Activated T-helper 2 cell treated with anti-CD3 and anti-CD28 coated beads, Interferon-gamma antibody, Interleukin-2, Interleukin-4, amounts not matched to agents 10 μg/mL and 5 μg/mL and 100 μg/mL, durations not matched to agents 14 hours and 24 hours and 36 hours (primary cell): Measurements from ENCODE around the gene RNF213. TPM values are rescaled to one million over a fixed set of nuclear protein-coding genes. Genes with fewer than 3 reads are reported as not detected.

Source experiments
- DNase-seq: peaks from one replicate; pipeline ENCODE4 v3.0.0; 2021; ENCODE audit warnings: low spot score
- H3K27ac Mint-ChIP-seq: one replicate; pipeline ENCODE4 v1.8.0; 2021; ENCODE audit warnings: mixed read lengths
- H3K27me3 Mint-ChIP-seq: one replicate; pipeline ENCODE4 v1.8.0; 2021; ENCODE audit warnings: low read depth, mixed read lengths
- H3K36me3 Mint-ChIP-seq: one replicate; pipeline ENCODE4 v1.8.0; 2021; ENCODE audit warnings: low read depth, mixed read lengths
- H3K4me1 Mint-ChIP-seq: one replicate; pipeline ENCODE4 v1.8.0; 2021; ENCODE audit warnings: low read depth, mixed read lengths
- H3K4me3 Mint-ChIP-seq: one replicate; pipeline ENCODE4 v1.8.0; 2021; ENCODE audit warnings: low read depth, mild to moderate bottlenecking, moderate library complexity, mixed read lengths
- H3K9me3 Mint-ChIP-seq: one replicate; pipeline ENCODE4 v1.8.0; 2021; ENCODE audit warnings: mixed read lengths
- intact Hi-C: fragments of 100-400 bp; cut with micrococcal nuclease; formaldehyde crosslinking; loops from one replicate; pipeline ENCODE4 v1.15.1; 2023
- total RNA-seq: library from RNA; stranded (reverse); gene quantifications from 2 replicates; pipeline ENCODE4 v1.2.3, GENCODE V29; 2022

The RNF213 gene
- total RNA-seq, 1 donor from 2014 or later, result 297 TPM

DNA sequence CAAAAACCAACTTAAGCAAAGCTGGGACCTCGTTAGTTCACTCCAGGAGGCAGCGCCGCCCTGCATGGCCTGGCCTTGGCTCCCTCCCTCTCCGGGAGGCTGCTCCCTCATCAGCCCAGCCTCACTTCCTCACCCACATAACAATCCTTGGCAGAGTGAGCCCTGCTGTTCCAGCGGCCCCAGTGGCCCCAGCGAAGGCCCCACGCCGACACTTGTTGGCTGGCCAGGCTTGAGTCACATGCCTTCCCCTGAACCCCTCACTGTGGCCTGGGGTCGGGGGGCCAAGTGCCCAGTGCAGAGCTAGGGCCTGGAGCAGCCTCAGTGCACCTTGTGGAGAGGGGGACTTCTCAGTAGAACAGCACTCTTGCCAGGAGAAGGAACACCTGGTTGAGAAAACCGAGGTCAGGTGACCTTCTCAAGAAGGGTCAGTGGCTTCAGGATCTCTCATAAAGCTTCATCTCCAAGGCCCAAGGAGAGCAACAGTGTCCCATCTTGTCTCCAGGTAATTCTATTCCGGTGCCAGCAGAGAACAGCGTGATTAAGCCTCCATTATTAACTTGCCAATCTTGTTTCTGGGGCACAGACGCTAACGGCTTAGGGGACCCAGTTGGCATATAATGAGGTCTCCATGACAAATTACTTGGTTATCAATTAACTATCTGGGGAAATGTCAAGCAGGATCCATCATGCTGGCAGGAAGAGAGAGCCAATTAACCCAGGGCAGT, 181.1 kb downstream of the RNF213 start:
- Mint-ChIP-seq H3K27me3 (no peaks in the 10 kb centered on the region), H3K9me3 (no peaks in the 10 kb centered on the region), H3K36me3 (no peaks in the 10 kb centered on the region), H3K4me3 (no peak overlapping the region), H3K27ac (no peak overlapping the region), H3K4me1 (no peaks in the 10 kb centered on the region)
- intact Hi-C loops, result no loop called here
- no peak for DNase-seq

- no peak overlapping the region for H3K27ac Mint-ChIP-seq
- H3K9me3 Mint-ChIP-seq, result no peaks in the 10 kb centered on the region
- no peak overlapping the region for H3K4me3 Mint-ChIP-seq
- no peaks in the 10 kb centered on the region for H3K4me1 Mint-ChIP-seq
- H3K27me3 Mint-ChIP-seq, result no peaks in the 10 kb centered on the region
- intact Hi-C loops, result no loop called here
- no peak for DNase-seq
- no peaks in the 10 kb centered on the region for H3K36me3 Mint-ChIP-seq
Measured at GRCh38 chr17:80442323-80442659, 181.6 kb downstream of the RNF213 start.

DNA sequence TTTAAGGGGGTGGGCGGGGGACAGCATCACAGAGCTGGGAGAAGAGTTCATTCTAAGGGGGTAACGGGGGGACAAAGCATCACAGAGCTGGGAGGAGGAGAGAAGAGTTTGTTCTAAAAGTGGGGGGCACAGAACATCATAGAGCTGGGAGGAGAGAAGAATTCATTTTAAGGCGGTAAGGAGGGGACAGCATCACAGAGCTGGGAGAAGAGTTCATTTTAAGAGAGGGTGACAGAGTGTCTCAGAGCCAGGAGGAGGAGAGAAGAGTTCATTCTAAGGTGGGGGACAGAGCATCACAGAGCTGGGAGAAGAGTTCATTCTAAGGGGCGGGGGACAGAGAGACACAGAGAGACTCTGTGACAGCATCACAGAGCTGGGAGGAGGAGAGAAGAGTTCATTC, 182.1 kb downstream of the RNF213 start:
- Mint-ChIP-seq H3K27me3 (no peaks in the 10 kb centered on the region), H3K36me3 (no peaks in the 10 kb centered on the region), H3K4me3 (no peak overlapping the region), H3K27ac (no peak overlapping the region), H3K4me1 (no peaks in the 10 kb centered on the region), H3K9me3 (no peaks in the 10 kb centered on the region)
- DNase-seq, result no peak
- intact Hi-C loops, result no loop called here

GRCh38 chr17:80443498-80443897, 182.8 kb downstream of the RNF213 start:
- intact Hi-C loops, result no loop called here
- Mint-ChIP-seq H3K27me3 (no peaks in the 10 kb centered on the region), H3K4me3 (no peak overlapping the region), H3K9me3 (no peaks in the 10 kb centered on the region), H3K4me1 (no peaks in the 10 kb centered on the region), H3K27ac (no peak overlapping the region), H3K36me3 (no peaks in the 10 kb centered on the region)
- DNase-seq, result no peak

DNA sequence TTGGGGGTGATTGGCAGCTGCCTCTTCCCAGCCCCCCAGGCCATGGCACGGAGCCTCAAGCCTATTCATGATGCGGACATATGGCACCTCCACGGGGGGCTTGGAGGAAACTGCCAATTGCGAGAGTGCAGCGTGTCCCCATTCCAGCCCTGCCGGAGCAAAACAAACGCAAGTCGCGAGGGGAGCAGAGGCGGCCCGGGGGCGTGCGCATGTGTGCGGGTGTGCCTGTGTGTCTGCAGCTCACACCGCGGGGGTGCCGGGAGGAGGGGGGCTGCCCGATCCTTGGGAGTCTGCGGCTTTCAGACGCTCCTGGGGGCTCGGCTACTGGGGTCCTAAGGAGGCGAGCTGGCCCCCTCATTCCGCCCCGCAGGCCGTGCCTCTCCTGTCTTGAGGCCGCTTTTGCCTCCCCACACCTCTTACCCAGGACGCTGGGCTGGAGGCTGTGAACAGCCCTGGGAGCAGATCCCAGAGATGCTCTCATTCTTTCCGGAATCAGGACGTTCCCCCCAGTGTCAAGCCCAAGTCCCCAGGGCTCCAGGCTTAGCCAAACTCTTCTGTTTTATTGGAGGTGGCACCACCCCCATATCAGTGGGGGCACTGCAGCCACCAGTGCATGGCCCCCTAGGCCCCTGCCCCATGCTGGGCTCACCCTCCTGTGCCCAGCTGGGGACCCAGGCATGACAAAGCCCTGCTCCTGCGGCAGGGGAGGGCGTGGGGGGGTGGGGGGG, 183.4 kb downstream of the RNF213 start:
- no peaks in the 10 kb centered on the region for H3K27me3 Mint-ChIP-seq
- no peak overlapping the region for H3K27ac Mint-ChIP-seq
- H3K9me3 Mint-ChIP-seq, result no peaks in the 10 kb centered on the region
- no peak overlapping the region for H3K4me3 Mint-ChIP-seq
- no peaks in the 10 kb centered on the region for H3K36me3 Mint-ChIP-seq
- H3K4me1 Mint-ChIP-seq, result no peaks in the 10 kb centered on the region
- no peak for DNase-seq
- intact Hi-C loops, result no loop called here

GRCh38 chr17:80444644-80444979, 184.0 kb downstream of the RNF213 start:
- Mint-ChIP-seq H3K4me1 (no peaks in the 10 kb centered on the region), H3K27me3 (no peaks in the 10 kb centered on the region), H3K36me3 (no peaks in the 10 kb centered on the region), H3K27ac (no peak overlapping the region), H3K4me3 (no peak overlapping the region), H3K9me3 (no peaks in the 10 kb centered on the region)
- intact Hi-C loops, result no loop called here
- no peak for DNase-seq

DNA sequence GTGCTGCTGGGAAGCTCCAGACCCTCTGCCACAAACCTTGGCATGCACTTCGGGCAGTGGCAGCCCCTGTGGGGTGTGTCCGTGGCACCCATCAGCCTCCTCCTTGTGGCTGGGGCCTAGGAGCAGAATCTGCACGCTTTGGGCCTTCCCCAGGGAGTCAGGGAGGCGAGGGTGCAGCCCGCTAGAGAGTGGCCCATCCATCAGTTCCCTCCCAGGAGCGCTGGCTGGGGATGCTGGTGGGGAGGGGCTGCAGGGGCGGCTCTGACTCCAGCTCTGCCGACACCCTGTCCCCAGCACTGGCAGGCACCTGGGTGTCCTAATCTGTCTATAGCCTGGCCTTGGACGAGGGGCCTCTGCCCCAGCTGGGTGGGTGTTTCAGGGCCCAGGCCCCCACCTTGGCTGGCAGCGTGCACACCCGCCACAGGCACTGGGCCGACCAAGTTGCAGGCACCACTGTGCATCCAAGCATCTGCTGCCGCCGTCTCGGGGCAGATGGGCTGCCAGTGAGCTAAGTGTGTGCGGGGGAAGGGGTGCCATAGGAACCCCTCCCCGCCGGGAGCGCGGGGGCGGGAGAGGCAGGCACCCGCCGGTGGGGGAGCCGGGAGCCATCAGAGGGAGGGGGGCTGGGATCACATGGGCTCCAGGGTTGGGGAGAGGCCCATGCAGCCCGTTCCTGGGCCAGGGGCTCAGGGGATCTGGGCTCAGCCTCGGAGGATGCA, 184.5 kb downstream of the RNF213 start:
- intact Hi-C loops, result no loop called here
- no peaks in the 10 kb centered on the region for H3K36me3 Mint-ChIP-seq
- H3K27me3 Mint-ChIP-seq, result no peaks in the 10 kb centered on the region
- no peak overlapping the region for H3K4me3 Mint-ChIP-seq
- H3K4me1 Mint-ChIP-seq, result no peaks in the 10 kb centered on the region
- H3K9me3 Mint-ChIP-seq, result no peaks in the 10 kb centered on the region
- no peak overlapping the region for H3K27ac Mint-ChIP-seq
- no peak for DNase-seq

DNA sequence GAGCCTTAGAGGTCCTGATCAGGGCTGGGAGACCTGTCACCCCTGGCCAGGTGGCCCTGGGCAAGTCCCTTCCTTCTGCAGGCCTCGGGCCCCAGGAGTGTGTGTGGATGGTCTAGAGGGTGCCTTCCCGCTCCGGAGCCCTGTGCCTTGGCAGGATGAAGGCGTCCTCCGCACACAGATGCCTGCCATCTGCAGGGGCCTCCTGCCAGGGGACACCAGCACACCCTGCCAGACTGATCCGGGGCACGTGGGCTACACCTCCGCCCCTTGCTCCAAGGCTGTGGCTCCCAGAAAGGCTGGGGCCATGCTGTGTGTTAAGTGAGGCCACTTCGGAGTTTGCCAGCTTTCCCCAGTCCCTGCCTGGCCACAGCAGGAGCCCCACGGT, 185.1 kb downstream of the RNF213 start:
- Mint-ChIP-seq H3K27me3 (no peaks in the 10 kb centered on the region), H3K4me1 (no peaks in the 10 kb centered on the region), H3K4me3 (no peak overlapping the region), H3K9me3 (no peaks in the 10 kb centered on the region), H3K27ac (no peak overlapping the region), H3K36me3 (no peaks in the 10 kb centered on the region)
- intact Hi-C loops, result no loop called here
- DNase-seq, result no peak

- Mint-ChIP-seq H3K27me3 (no peaks in the 10 kb centered on the region), H3K4me1 (no peaks in the 10 kb centered on the region), H3K4me3 (no peak overlapping the region), H3K27ac (no peak overlapping the region), H3K36me3 (no peaks in the 10 kb centered on the region), H3K9me3 (no peaks in the 10 kb centered on the region)
- DNase-seq, result no peak
- intact Hi-C loops, result no loop called here
Measured at GRCh38 chr17:80446645-80447405, 186.2 kb downstream of the RNF213 start.

DNA sequence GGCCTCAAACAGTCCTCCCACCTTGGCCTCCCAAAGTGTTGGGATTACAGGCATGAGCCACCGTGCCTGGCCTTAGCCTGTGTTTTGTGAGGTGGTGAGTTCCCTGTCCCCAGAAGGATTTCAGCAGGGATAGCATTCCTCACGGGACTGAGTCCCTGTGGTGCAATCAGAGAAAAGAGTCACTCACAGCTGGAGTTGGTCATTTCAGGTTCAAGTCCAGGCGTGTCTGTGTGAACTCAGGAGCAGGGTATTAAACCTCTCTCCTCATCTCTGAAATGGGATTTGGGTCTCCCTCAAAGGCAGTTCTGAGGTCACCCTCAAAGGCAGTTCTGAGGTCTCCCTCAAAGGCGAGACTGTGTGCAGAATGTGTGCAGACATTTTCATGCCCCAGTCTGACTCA, 187.1 kb downstream of the RNF213 start:
- Mint-ChIP-seq H3K27me3 (no peaks in the 10 kb centered on the region), H3K27ac (no peak overlapping the region), H3K4me1 (no peaks in the 10 kb centered on the region), H3K36me3 (no peaks in the 10 kb centered on the region), H3K9me3 (no peaks in the 10 kb centered on the region), H3K4me3 (no peak overlapping the region)
- intact Hi-C loops, result no loop called here
- DNase-seq, result no peak
